WTC11 (cell line): ENCODE measurements around the gene ANAPC10. TPM values are rescaled to one million over a fixed set of nuclear protein-coding genes. Genes with fewer than 3 reads are reported as not detected.

Experiments
- ATAC-seq: fragments of 200-7000 bp; cut with Tn5 transposase; 2 replicates; pipeline ENCODE4 v1.10.0; 2021; ENCODE audit warnings: mild to moderate bottlenecking, moderate library complexity
- CTCF ChIA-PET: fragments of 300-600 bp; sonication (Branson Sonifier 250); formaldehyde crosslinking; loops from one replicate; lab custom pipeline; 2021; ENCODE audit warnings: antibody characterized with exemption; lab: Charles Lee
- POLR2A ChIA-PET: fragments of 350-600 bp; sonication (Branson Sonifier 250); formaldehyde crosslinking; loops from one replicate; lab custom pipeline; 2021; ENCODE audit warnings: antibody characterized with exemption; lab: Charles Lee
- DNase-seq: peaks from one replicate; pipeline ENCODE4 v3.0.0; 2021; ENCODE audit warnings: low spot score
- H3K27ac Mint-ChIP-seq: 2 replicates; pipeline ENCODE4 v1.8.0; 2021; ENCODE audit warnings: mixed read lengths
- H3K27me3 Mint-ChIP-seq: 2 replicates; pipeline ENCODE4 v1.8.0; 2021; ENCODE audit warnings: low read depth, mild to moderate bottlenecking, moderate library complexity, mixed read lengths
- H3K36me3 Mint-ChIP-seq: 2 replicates; pipeline ENCODE4 v1.8.0; 2021; ENCODE audit warnings: mixed read lengths
- H3K4me1 Mint-ChIP-seq: 2 replicates; pipeline ENCODE4 v1.8.0; 2022; ENCODE audit warnings: mixed read lengths
- H3K4me3 Mint-ChIP-seq: 2 replicates; pipeline ENCODE4 v1.8.0; 2021; ENCODE audit warnings: mild to moderate bottlenecking, moderate library complexity, mixed read lengths
- H3K9me3 Mint-ChIP-seq: 2 replicates; pipeline ENCODE4 v1.8.0; 2021; ENCODE audit warnings: mixed read lengths
- GTF2I ChIP-seq: fragments of 250-450 bp; sonication (Bioruptor Pico); conservative IDR thresholded peaks from 2 replicates; pipeline ENCODE4 v1.4.0; 2021; ENCODE audit warnings: mild to moderate bottlenecking
- IRF2 ChIP-seq: sonication (generic); formaldehyde crosslinking; IDR thresholded peaks from 2 replicates; pipeline ENCODE4 v1.8.0; 2022; ENCODE audit warnings: low read depth, missing genetic modification reagents, borderline replicate concordance
- JUN ChIP-seq: sonication (generic); formaldehyde crosslinking; IDR thresholded peaks from 2 replicates; pipeline ENCODE4 v1.8.0; 2023; ENCODE audit warnings: mild to moderate bottlenecking, missing genetic modification reagents
- MXD4 ChIP-seq: fragments of 250-450 bp; sonication (Bioruptor Pico); IDR thresholded peaks from 2 replicates; pipeline ENCODE4 v1.8.0; 2021; ENCODE audit warnings: mild to moderate bottlenecking, moderate library complexity, borderline replicate concordance
- NR1H2 ChIP-seq: sonication (generic); formaldehyde crosslinking; IDR thresholded peaks from 2 replicates; pipeline ENCODE4 v1.9.0; 2021; ENCODE audit warnings: mild to moderate bottlenecking, moderate library complexity, missing genetic modification reagents
- SP1 ChIP-seq: sonication (generic); formaldehyde crosslinking; conservative IDR thresholded peaks from 2 replicates; pipeline ENCODE4 v1.8.1; 2022; ENCODE audit warnings: missing genetic modification reagents
- TP53 ChIP-seq: sonication (generic); formaldehyde crosslinking; IDR thresholded peaks from 2 replicates; pipeline ENCODE4 v1.8.1; 2023; ENCODE audit warnings: mild to moderate bottlenecking, missing genetic modification reagents
- ZNF219 ChIP-seq: sonication (generic); formaldehyde crosslinking; IDR thresholded peaks from 2 replicates; pipeline ENCODE4 v1.8.0; 2023; ENCODE audit warnings: missing genetic modification reagents, mild to moderate bottlenecking, borderline replicate concordance
- ZNF232 ChIP-seq: sonication (generic); formaldehyde crosslinking; IDR thresholded peaks from 2 replicates; pipeline ENCODE4 v1.8.0; 2022; ENCODE audit warnings: mild to moderate bottlenecking, missing genetic modification reagents
- ZNF423 ChIP-seq: fragments of 250-450 bp; sonication (Bioruptor Pico); IDR thresholded peaks from 2 replicates; pipeline ENCODE4 v2.1.2; 2022; ENCODE audit warnings: mild to moderate bottlenecking, moderate library complexity
- total RNA-seq: library from RNA; stranded (reverse); gene quantifications from 3 replicates; pipeline ENCODE4 v1.2.3, GENCODE V29; 2021
- TF ChIP-seq, protein P1 (sequence below): fragments of 250-450 bp; sonication (Bioruptor Pico); IDR thresholded peaks from 2 replicates; pipeline ENCODE4 v1.9.0; 2021; ENCODE audit warnings: mild to moderate bottlenecking
- TF ChIP-seq, protein P2 (sequence below): sonication (generic); formaldehyde crosslinking; conservative IDR thresholded peaks from 2 replicates; pipeline ENCODE4 v1.8.1; 2023; ENCODE audit warnings: mild to moderate bottlenecking, low read depth, missing genetic modification reagents, moderate library complexity
- TF ChIP-seq, protein P3 (sequence below): sonication (generic); formaldehyde crosslinking; IDR thresholded peaks from 2 replicates; pipeline ENCODE4 v1.8.1; 2023; ENCODE audit warnings: mild to moderate bottlenecking, missing genetic modification reagents
- TF ChIP-seq, protein P4 (sequence below): sonication (generic); formaldehyde crosslinking; IDR thresholded peaks from 2 replicates; pipeline ENCODE4 v1.8.0; 2022; ENCODE audit warnings: mild to moderate bottlenecking, missing genetic modification reagents
- TF ChIP-seq, protein P5 (sequence below): sonication (generic); formaldehyde crosslinking; IDR thresholded peaks from 2 replicates; pipeline ENCODE4 v1.8.1; 2023; ENCODE audit warnings: mild to moderate bottlenecking, moderate library complexity, missing genetic modification reagents
- TF ChIP-seq, protein P6 (sequence below): fragments of 250-450 bp; sonication (Bioruptor Pico); IDR thresholded peaks from 2 replicates; pipeline ENCODE4 v1.9.0; 2021; ENCODE audit warnings: mild to moderate bottlenecking
- TF ChIP-seq, protein P7 (sequence below): sonication (generic); formaldehyde crosslinking; IDR thresholded peaks from 2 replicates; pipeline ENCODE4 v1.8.1; 2023; ENCODE audit warnings: mild to moderate bottlenecking, missing genetic modification reagents, borderline replicate concordance

The ANAPC10 gene
- total RNA-seq, 1 experiment from 2014 or later: 18.2 TPM

DNA sequence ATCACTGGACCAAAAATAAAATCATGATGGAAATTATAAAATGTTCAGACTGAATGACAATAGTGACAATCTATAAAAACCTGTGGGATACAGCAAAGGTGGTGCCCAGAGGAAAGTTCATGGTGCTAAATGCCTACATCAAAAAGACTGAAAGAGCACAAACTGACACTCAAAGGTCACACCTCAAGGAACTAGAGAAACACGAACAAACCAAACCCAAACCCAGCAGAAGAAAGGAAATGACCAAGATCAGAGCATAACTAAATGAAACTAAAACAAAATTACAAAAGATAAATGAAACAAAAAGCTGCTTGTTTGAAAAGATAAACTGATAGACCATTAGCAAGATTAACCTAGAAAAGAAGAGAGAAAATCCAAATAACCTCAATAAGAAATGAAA, 78.7 kb downstream of the ANAPC10 start:
- DNase-seq (no peak), ATAC-seq (no peak)

More for the DNA sequence above, 78.7 kb downstream of the ANAPC10 start:
- Mint-ChIP-seq H3K27me3 (no peaks in the 10 kb centered on the region), H3K27ac (no peak overlapping the region), H3K4me1 (peaks cover 34% of the 10 kb centered on the region), H3K4me3 (no peak overlapping the region), H3K9me3 (peaks cover 16% of the 10 kb centered on the region), H3K36me3 (peaks cover 25% of the 10 kb centered on the region)
- ChIA-PET CTCF (no interaction called here), POLR2A (no interaction called here)
- no peak for TF ChIP-seq TP53 (CRISPR knock-in tag)
- TF ChIP-seq, protein P1, sequence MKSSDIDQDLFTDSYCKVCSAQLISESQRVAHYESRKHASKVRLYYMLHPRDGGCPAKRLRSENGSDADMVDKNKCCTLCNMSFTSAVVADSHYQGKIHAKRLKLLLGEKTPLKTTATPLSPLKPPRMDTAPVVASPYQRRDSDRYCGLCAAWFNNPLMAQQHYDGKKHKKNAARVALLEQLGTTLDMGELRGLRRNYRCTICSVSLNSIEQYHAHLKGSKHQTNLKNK: no peak
- TF ChIP-seq, protein P2, sequence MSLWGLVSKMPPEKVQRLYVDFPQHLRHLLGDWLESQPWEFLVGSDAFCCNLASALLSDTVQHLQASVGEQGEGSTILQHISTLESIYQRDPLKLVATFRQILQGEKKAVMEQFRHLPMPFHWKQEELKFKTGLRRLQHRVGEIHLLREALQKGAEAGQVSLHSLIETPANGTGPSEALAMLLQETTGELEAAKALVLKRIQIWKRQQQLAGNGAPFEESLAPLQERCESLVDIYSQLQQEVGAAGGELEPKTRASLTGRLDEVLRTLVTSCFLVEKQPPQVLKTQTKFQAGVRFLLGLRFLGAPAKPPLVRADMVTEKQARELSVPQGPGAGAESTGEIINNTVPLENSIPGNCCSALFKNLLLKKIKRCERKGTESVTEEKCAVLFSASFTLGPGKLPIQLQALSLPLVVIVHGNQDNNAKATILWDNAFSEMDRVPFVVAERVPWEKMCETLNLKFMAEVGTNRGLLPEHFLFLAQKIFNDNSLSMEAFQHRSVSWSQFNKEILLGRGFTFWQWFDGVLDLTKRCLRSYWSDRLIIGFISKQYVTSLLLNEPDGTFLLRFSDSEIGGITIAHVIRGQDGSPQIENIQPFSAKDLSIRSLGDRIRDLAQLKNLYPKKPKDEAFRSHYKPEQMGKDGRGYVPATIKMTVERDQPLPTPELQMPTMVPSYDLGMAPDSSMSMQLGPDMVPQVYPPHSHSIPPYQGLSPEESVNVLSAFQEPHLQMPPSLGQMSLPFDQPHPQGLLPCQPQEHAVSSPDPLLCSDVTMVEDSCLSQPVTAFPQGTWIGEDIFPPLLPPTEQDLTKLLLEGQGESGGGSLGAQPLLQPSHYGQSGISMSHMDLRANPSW (CRISPR knock-in tag): no peak
- TF ChIP-seq, protein P3, sequence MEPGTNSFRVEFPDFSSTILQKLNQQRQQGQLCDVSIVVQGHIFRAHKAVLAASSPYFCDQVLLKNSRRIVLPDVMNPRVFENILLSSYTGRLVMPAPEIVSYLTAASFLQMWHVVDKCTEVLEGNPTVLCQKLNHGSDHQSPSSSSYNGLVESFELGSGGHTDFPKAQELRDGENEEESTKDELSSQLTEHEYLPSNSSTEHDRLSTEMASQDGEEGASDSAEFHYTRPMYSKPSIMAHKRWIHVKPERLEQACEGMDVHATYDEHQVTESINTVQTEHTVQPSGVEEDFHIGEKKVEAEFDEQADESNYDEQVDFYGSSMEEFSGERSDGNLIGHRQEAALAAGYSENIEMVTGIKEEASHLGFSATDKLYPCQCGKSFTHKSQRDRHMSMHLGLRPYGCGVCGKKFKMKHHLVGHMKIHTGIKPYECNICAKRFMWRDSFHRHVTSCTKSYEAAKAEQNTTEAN (CRISPR knock-in tag): no peak
- TF ChIP-seq SP1 (CRISPR knock-in tag): no peak
- no peak for TF ChIP-seq ZNF423 (CRISPR knock-in tag)
- TF ChIP-seq JUN: no peak
- TF ChIP-seq NR1H2 (CRISPR knock-in tag): no peak
- TF ChIP-seq, protein P4, sequence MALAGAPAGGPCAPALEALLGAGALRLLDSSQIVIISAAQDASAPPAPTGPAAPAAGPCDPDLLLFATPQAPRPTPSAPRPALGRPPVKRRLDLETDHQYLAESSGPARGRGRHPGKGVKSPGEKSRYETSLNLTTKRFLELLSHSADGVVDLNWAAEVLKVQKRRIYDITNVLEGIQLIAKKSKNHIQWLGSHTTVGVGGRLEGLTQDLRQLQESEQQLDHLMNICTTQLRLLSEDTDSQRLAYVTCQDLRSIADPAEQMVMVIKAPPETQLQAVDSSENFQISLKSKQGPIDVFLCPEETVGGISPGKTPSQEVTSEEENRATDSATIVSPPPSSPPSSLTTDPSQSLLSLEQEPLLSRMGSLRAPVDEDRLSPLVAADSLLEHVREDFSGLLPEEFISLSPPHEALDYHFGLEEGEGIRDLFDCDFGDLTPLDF: no peak
- TF ChIP-seq MXD4: no peak
- TF ChIP-seq, protein P5, sequence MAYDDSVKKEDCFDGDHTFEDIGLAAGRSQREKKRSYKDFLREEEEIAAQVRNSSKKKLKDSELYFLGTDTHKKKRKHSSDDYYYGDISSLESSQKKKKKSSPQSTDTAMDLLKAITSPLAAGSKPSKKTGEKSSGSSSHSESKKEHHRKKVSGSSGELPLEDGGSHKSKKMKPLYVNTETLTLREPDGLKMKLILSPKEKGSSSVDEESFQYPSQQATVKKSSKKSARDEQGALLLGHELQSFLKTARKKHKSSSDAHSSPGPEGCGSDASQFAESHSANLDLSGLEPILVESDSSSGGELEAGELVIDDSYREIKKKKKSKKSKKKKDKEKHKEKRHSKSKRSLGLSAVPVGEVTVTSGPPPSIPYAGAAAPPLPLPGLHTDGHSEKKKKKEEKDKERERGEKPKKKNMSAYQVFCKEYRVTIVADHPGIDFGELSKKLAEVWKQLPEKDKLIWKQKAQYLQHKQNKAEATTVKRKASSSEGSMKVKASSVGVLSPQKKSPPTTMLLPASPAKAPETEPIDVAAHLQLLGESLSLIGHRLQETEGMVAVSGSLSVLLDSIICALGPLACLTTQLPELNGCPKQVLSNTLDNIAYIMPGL (CRISPR knock-in tag): no peak
- TF ChIP-seq, protein P6, sequence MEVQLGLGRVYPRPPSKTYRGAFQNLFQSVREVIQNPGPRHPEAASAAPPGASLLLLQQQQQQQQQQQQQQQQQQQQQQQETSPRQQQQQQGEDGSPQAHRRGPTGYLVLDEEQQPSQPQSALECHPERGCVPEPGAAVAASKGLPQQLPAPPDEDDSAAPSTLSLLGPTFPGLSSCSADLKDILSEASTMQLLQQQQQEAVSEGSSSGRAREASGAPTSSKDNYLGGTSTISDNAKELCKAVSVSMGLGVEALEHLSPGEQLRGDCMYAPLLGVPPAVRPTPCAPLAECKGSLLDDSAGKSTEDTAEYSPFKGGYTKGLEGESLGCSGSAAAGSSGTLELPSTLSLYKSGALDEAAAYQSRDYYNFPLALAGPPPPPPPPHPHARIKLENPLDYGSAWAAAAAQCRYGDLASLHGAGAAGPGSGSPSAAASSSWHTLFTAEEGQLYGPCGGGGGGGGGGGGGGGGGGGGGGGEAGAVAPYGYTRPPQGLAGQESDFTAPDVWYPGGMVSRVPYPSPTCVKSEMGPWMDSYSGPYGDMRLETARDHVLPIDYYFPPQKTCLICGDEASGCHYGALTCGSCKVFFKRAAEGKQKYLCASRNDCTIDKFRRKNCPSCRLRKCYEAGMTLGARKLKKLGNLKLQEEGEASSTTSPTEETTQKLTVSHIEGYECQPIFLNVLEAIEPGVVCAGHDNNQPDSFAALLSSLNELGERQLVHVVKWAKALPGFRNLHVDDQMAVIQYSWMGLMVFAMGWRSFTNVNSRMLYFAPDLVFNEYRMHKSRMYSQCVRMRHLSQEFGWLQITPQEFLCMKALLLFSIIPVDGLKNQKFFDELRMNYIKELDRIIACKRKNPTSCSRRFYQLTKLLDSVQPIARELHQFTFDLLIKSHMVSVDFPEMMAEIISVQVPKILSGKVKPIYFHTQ (CRISPR knock-in tag): no peak
- no peak for TF ChIP-seq ZNF219 (CRISPR knock-in tag)
- TF ChIP-seq GTF2I (CRISPR knock-in tag): no peak
- TF ChIP-seq, protein P7, sequence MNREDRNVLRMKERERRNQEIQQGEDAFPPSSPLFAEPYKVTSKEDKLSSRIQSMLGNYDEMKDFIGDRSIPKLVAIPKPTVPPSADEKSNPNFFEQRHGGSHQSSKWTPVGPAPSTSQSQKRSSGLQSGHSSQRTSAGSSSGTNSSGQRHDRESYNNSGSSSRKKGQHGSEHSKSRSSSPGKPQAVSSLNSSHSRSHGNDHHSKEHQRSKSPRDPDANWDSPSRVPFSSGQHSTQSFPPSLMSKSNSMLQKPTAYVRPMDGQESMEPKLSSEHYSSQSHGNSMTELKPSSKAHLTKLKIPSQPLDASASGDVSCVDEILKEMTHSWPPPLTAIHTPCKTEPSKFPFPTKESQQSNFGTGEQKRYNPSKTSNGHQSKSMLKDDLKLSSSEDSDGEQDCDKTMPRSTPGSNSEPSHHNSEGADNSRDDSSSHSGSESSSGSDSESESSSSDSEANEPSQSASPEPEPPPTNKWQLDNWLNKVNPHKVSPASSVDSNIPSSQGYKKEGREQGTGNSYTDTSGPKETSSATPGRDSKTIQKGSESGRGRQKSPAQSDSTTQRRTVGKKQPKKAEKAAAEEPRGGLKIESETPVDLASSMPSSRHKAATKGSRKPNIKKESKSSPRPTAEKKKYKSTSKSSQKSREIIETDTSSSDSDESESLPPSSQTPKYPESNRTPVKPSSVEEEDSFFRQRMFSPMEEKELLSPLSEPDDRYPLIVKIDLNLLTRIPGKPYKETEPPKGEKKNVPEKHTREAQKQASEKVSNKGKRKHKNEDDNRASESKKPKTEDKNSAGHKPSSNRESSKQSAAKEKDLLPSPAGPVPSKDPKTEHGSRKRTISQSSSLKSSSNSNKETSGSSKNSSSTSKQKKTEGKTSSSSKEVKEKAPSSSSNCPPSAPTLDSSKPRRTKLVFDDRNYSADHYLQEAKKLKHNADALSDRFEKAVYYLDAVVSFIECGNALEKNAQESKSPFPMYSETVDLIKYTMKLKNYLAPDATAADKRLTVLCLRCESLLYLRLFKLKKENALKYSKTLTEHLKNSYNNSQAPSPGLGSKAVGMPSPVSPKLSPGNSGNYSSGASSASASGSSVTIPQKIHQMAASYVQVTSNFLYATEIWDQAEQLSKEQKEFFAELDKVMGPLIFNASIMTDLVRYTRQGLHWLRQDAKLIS: no peak
- no peak for TF ChIP-seq IRF2 (CRISPR knock-in tag)
- no peak for TF ChIP-seq ZNF232 (CRISPR knock-in tag)
